A172 (cell line): ENCODE results near the gene C22orf23. TPM values are rescaled to one million over a fixed set of nuclear protein-coding genes. Genes with fewer than 3 reads are reported as not detected.

Source experiments
- DNase-seq: peaks from one replicate; pipeline ENCODE4 v3.0.0-alpha.2; 2015; ENCODE audit warnings: low spot score
- total RNA-seq: library from RNA; depleted of rRNA; stranded (reverse); fragments of >200 nt; shearing (Covaris generic); gene quantifications from 2 replicates; pipeline ENCODE4 v1.2.3, GENCODE V29; 2014

The C22orf23 gene
- total RNA-seq, 1 experiment from 2014 or later, result 0.10 TPM

DNA sequence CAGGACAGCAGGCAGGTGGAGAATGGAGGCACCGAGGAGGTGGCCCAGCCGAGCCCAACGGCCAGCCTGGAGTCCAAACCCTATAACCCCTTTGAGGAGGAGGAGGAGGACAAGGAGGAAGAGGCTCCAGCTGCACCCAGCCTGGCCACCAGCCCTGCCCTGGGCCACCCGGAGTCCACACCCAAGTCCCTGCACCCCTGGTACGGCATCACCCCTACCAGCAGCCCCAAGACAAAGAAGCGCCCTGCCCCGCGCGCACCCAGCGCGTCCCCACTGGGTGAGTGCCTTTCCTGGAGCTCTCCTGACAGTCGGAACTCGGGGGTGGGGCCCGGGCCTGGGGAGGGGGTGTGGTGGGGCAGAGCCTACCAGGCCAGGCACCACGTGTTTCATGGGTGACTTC, 27.6 kb downstream of the C22orf23 start:
- no peak for DNase-seq

DNA sequence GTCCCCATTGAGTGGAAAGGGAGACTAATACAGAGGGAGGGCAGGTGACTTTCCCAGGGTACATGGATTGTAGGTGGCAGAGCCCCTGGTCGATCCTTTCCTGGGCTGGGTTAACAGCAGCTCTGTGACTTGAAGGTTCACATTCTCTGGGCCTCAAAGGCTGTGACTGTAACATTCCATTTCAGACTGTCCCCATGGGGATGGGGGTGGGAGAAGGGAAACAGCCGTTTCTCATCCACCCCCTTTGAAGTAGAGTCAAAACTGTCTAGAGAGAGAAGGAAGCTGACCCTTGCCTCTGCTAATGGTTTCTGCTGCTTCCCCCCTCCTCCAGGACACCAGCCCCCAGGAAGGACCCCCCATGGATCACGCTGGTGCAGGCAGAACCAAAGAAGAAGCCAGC, 28.1 kb downstream of the C22orf23 start:
- no peak for DNase-seq

GRCh38 chr22:37924386-37925065, 28.9 kb downstream of the C22orf23 start:
- no peak for DNase-seq

DNA sequence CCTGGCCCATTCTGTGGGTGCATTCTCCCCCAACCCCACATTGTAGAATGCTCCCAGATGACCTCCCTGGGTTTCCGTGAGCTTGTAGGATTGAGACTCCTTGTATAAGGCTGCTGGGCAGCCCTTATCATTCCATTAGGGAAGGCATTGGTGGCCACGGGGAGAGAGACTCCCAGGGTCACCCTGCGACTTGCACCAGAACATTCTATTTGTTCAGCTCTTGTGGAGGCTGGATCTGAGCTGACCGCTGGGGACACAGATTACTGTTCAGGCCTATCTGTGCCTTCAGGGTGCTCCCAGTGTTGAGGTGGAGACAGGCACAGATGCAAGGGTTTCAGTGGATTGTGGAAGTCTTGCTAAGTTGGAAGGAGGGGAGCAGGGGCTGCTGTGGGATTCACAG, 29.5 kb downstream of the C22orf23 start:
- no peak for DNase-seq

- DNase-seq, result no peak
Observed at GRCh38 chr22:37922191-37922590, 31.2 kb downstream of the C22orf23 start.

DNA sequence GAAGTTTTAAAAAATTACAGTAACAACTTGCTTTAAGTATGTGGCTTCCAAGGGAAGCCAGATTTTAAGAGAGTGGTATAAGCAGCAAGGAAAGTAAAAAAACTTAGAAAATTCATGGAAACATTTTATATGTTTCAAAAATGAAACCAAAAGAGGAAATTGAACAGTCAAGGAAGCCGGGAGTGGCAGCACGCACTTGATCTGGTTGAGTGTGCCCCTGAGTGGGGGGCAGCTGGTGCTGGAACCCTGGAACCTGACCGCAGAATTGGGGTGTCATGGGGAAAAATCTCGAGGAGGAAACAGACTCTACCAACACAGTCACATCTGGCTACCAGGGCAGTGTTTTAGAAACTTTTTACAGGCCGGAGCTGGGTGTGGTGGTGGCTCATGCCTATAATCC, 33.3 kb downstream of the C22orf23 start:
- DNase-seq, result no peak

- no peak for DNase-seq
Observed at GRCh38 chr22:37918580-37919270, 34.7 kb downstream of the C22orf23 start.

- DNase-seq, result no peak
Observed at GRCh38 chr22:37917874-37918548, 35.4 kb downstream of the C22orf23 start.

- no peak for DNase-seq
Observed at GRCh38 chr22:37916311-37916710, 37.1 kb downstream of the C22orf23 start.

GRCh38 chr22:37913233-37913721, 40.1 kb downstream of the C22orf23 start:
- DNase-seq, result no peak

- DNase-seq, result no peak
Observed at GRCh38 chr22:37912171-37912570, 41.2 kb downstream of the C22orf23 start.

- no peak for DNase-seq
Observed at GRCh38 chr22:37911697-37912096, 41.7 kb downstream of the C22orf23 start.

DNA sequence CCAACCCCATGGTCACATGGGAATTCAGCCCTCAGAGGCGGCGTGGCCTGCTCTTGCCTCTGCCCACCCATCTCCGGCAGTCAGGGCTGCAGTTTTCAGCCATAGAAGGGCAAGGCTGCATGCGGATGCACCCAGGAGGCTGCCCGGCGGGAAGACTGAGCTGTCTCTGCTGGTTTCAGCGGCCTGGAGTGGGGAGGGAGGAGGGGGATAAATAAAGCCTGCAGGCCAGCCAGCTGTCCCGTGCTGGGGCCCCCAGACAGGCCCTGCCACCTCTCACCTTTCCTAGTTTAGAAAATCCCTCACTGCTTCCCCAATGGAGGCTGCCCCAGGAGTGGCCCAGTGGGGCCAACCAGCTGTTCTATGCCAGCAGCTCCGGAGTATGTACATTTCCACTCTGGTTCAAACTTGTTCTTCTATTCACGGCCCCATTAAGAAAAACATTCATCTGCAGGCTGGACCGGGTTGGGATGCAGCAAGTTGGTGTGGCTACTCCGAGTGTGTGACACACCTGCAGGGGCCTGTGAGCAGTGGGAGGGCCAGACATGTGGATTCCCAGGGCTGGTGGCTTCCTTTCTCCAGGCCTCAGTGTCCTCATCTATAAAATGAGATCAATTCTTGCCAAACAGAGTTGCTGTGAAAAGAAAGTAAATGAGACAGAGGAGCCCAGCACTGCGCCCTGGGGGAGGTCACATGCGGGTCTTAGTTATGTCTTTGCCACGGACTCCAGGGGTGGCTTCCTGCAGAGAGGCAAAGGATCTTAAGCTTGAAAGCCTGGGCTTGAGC, 42.3 kb downstream of the C22orf23 start:
- no peak for DNase-seq

GRCh38 chr22:37909766-37910165, 43.6 kb downstream of the C22orf23 start:
- DNase-seq, result no peak

GRCh38 chr22:37907036-37907954, 46.1 kb downstream of the C22orf23 start:
- no peak for DNase-seq

DNA sequence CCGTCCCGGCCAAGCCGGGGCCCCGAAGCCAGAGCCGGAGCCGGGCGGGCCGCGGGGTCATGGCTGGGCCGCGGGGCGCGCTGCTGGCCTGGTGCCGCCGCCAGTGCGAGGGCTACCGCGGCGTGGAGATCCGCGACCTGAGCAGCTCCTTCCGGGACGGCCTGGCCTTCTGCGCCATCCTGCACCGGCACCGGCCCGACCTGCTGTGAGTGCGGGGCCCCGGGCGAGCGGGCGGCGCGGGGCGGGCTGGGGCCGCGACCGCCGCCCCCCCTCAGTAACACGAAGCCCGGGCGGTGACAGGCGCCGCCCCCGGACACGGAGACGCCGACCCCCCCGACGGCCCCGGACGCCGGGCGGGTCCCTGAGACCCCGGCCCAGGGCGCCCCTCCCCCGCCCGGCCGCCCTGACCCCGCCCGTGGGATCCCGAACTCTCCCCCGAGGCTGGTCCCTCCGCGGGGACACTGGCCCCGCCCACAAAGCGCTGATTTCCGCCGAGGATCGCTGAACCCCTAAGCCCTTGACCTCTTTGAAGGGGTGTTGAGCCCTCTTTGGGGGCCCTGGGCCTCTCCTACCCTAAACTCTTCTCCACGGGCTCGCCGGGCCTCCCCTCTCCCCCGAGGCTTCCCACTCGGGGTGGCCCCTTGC, 46.9 kb downstream of the C22orf23 start:
- DNase-seq, result no peak

DNA sequence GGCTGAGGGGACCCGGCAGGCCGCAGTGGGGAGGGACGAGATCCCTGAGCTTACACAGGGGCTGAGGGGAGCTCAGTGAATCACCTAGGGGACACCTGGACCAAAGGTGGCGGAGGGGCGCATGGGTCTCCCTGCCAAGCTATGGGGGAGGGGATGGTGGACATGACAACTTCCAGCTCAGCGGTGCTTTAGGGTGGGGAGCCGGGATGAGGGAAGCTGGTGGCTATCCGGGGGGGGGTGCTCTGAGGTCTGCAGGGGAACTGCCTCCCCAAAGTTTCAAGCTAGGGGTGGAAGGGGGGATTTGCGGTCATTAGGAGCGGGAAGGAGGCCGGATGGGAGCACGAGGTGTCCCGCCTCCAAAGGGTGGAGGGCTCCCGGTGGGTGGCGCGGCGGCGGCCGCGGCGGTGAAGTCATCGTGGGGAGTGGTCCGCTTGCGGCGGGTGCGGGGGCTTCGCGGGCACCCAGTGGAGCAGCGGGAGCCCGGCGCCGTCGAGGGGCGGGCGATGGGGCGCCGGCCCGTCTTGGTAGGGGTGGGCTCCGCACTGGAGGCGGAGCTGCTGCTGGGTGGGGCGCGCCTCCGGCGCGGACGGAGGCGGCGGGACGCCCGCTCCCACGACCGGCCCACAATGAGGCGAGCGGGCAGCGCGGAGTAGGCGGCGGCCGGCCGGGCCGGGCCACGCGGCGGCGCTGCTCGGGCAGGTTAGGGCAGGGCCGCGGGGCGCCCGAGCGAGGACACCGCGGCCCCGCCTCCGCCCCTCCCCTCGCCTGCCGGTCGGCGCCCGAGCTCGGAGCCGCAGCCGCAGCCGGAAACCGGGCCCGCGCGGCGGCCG, 47.7 kb downstream of the C22orf23 start, which contains the start of gene MICALL1:
TSS of gene MICALL1 (plus strand) at position 764 of the 830 bp plus-strand sequence. CDS start 126 bp downstream, outside the sequence.
- DNase-seq, result peak; percentile 55

GRCh38 chr22:37904572-37905533, 48.5 kb downstream of the C22orf23 start:
- DNase-seq, result peak; percentile 93
